HCT116 (cell line): Measurements from ENCODE around the gene SEMA4B. TPM values are rescaled to one million over a fixed set of nuclear protein-coding genes. Genes with fewer than 3 reads are reported as not detected.

Experiments used
- ATAC-seq: fragments of 200-7000 bp; cut with Tn5 transposase; 2 replicates; pipeline ENCODE4 v1.9.1; 2020; ENCODE audit warnings: mild to moderate bottlenecking, moderate library complexity
- BruUV-seq: library from RNA; stranded (reverse); fragments of 400-500 nt; replicated peaks from 2 replicates; lab custom pipeline; 2021; lab: Mats Ljungman, UMichigan
- CTCF ChIA-PET: fragments of 300-600 bp; sonication (Branson Sonifier 250); formaldehyde crosslinking; loops from one replicate; lab custom pipeline; 2021; ENCODE audit warnings: antibody characterized with exemption; lab: Charles Lee
- POLR2A ChIA-PET: fragments of 300-600, 350-600 bp; sonication (Branson Sonifier 250); formaldehyde crosslinking; loops from one replicate; lab custom pipeline; 2021; ENCODE audit warnings: antibody characterized with exemption; lab: Charles Lee
- RAD21 ChIA-PET, 2 experiments: fragments of 300-600 bp; sonication (Branson Sonifier 250); formaldehyde crosslinking; loops; one replicate each; lab custom pipeline; 2023; ENCODE audit warnings: low total read pairs in 2 of 2; ENCODE audit not compliant: uncharacterized antibody in 2 of 2, unreplicated experiment in 2 of 2, low non-redundant PET in 1 of 2; lab: Charles Lee
- DNase-seq: peaks from one replicate; pipeline ENCODE4 v3.0.0-alpha.2; 2010; ENCODE audit warnings: low read depth, low spot score
- H2AFZ ChIP-seq: fragments of 200-600 bp; shearing (Covaris generic), sonication (generic); 2 replicates; pipeline ENCODE4 v1.6.1; 2017; ENCODE audit warnings: low read depth, mixed run types, mixed read lengths, antibody characterized with exemption, low read length; ENCODE audit not compliant: poor library complexity, severe bottlenecking
- H3K27ac ChIP-seq: 2 replicates; pipeline ENCODE4 v1.5.1; 2012; ENCODE audit warnings: low read depth, low read length
- H3K27me3 ChIP-seq: fragments of 200-600 bp; sonication (generic); 2 replicates; pipeline ENCODE4 v1.6.1; 2016; ENCODE audit warnings: mixed run types, low read length, mixed read lengths; ENCODE audit not compliant: insufficient read depth
- H3K36me3 ChIP-seq, 2 experiments: fragments of 200-500 bp in 1 of 2; fragments of 200-600 bp in 1 of 2; sonication (Bioruptor generic) in 1 of 2; sonication (generic) in 1 of 2; 2 replicates each; pipeline versions ENCODE4 v1.5.1 to v1.6.1; 2014 to 2016; ENCODE audit warnings: low read length in 2 of 2, inconsistent platforms in 1 of 2, mixed read lengths in 1 of 2, mixed run types in 1 of 2; ENCODE audit not compliant: insufficient read depth in 2 of 2, control insufficient read depth in 1 of 2
- H3K4me1 ChIP-seq, 2 experiments: fragments of 200-600 bp in 1 of 2; sonication (generic) in 1 of 2; 2 replicates each; pipeline versions ENCODE4 v1.5.1 to v1.6.1; 2012 to 2017; ENCODE audit warnings: low read length in 2 of 2, inconsistent platforms in 1 of 2, mild to moderate bottlenecking in 1 of 2, mixed read lengths in 1 of 2, mixed run types in 1 of 2, moderate library complexity in 1 of 2; ENCODE audit not compliant: insufficient read depth in 2 of 2, control insufficient read depth in 1 of 2
- H3K4me2 ChIP-seq: fragments of 200-600 bp; sonication (generic); 2 replicates; pipeline ENCODE4 v1.6.1; 2017; ENCODE audit warnings: mixed run types, low read length, mixed read lengths
- H3K4me3 ChIP-seq, 2 experiments: fragments of 200-600 bp in 1 of 2; sonication (generic) in 1 of 2; replicated peaks in 1 of 2; 2 replicates each; pipeline ENCODE4 v1.5.1; 2011 to 2016; ENCODE audit warnings: low read length in 2 of 2, control low read depth in 1 of 2, low read depth in 1 of 2, mild to moderate bottlenecking in 1 of 2, mixed read lengths in 1 of 2, mixed run types in 1 of 2
- H3K79me2 ChIP-seq: fragments of 200-600 bp; sonication (generic); 2 replicates; pipeline ENCODE4 v1.6.1; 2017; ENCODE audit warnings: mild to moderate bottlenecking, mixed run types, low read length, moderate library complexity, mixed read lengths; ENCODE audit not compliant: insufficient read depth
- H3K9ac ChIP-seq: fragments of 200-600 bp; sonication (generic); 2 replicates; pipeline ENCODE4 v1.6.1; 2016; ENCODE audit warnings: low read length, mixed read lengths
- H3K9me2 ChIP-seq: fragments of 200-600 bp; sonication (generic), shearing (Covaris generic); 2 replicates; pipeline ENCODE4 v1.6.1; 2017; ENCODE audit warnings: mixed run types, mild to moderate bottlenecking, moderate library complexity; ENCODE audit not compliant: insufficient read depth
- H3K9me3 ChIP-seq, 2 experiments: fragments of 200-500 bp in 1 of 2; fragments of 200-600 bp in 1 of 2; sonication (Bioruptor generic) in 1 of 2; sonication (generic) in 1 of 2; 2 replicates each; pipeline ENCODE4 v1.6.1; 2014 to 2017; ENCODE audit warnings: low read length in 2 of 2, mixed read lengths in 2 of 2, inconsistent platforms in 1 of 2, low read depth in 1 of 2, mild to moderate bottlenecking in 1 of 2, mixed run types in 1 of 2, moderate library complexity in 1 of 2; ENCODE audit not compliant: control insufficient read depth in 1 of 2, insufficient read depth in 1 of 2
- H4K20me1 ChIP-seq: fragments of 200-600 bp; sonication (generic), shearing (Covaris generic); 2 replicates; pipeline ENCODE4 v1.6.1; 2017; ENCODE audit warnings: mixed run types, mild to moderate bottlenecking, moderate library complexity; ENCODE audit not compliant: insufficient read depth
- ATF3 ChIP-seq: IDR thresholded peaks from 2 replicates; pipeline ENCODE4 v1.6.1; 2012
- CBX3 ChIP-seq: IDR thresholded peaks from 2 replicates; pipeline ENCODE4 v1.6.1; 2012; ENCODE audit warnings: low read depth
- CTCF ChIP-seq, 3 experiments: fragments of 200-600 bp in 1 of 3; sonication (generic) in 1 of 3; IDR thresholded peaks in 2 of 3; conservative IDR thresholded peaks in 1 of 3; 2 replicates each; pipeline ENCODE4 v1.5.1; 2012 to 2017; ENCODE audit warnings: low read depth in 2 of 3, low read length in 2 of 3, antibody characterized with exemption in 1 of 3, borderline replicate concordance in 1 of 3, control low read depth in 1 of 3, mild to moderate bottlenecking in 1 of 3, mixed read lengths in 1 of 3, mixed run types in 1 of 3, moderate library complexity in 1 of 3; ENCODE audit not compliant: insufficient read depth in 1 of 3
- EGR1 ChIP-seq: IDR thresholded peaks from 2 replicates; pipeline ENCODE4 v1.6.1; 2012; ENCODE audit warnings: low read depth
- EZH2 ChIP-seq: fragments of 200-600 bp; sonication (generic); IDR thresholded peaks from 2 replicates; pipeline ENCODE4 v1.6.1; 2017; ENCODE audit warnings: antibody characterized with exemption, mixed run types
- EZH2phosphoT487 ChIP-seq: fragments of 200-600 bp; IDR thresholded peaks from 2 replicates; pipeline ENCODE4 v1.6.1; 2018; ENCODE audit warnings: antibody characterized with exemption, borderline replicate concordance
- FOSL1 ChIP-seq: IDR thresholded peaks from 2 replicates; pipeline ENCODE4 v1.6.1; 2012; ENCODE audit warnings: low read depth
- JUND ChIP-seq: IDR thresholded peaks from 2 replicates; pipeline ENCODE4 v1.6.1; 2012
- MAX ChIP-seq: IDR thresholded peaks from 2 replicates; pipeline ENCODE4 v1.6.1; 2012
- POLR2A ChIP-seq: IDR thresholded peaks from 2 replicates; pipeline ENCODE4 v1.7.0; 2011; ENCODE audit warnings: borderline replicate concordance; ENCODE audit not compliant: insufficient read depth, insufficient read length; ENCODE audit errors: extremely low read depth
- POLR2AphosphoS5 ChIP-seq: IDR thresholded peaks from 2 replicates; pipeline ENCODE4 v1.6.1; 2011; ENCODE audit warnings: mild to moderate bottlenecking, low read depth, low read length, moderate library complexity
- RAD21 ChIP-seq: IDR thresholded peaks from 2 replicates; pipeline ENCODE4 v1.6.1; 2012; ENCODE audit warnings: low read depth, mild to moderate bottlenecking
- SIN3A ChIP-seq: IDR thresholded peaks from 2 replicates; pipeline ENCODE4 v1.6.1; 2012; ENCODE audit warnings: low read depth
- SRF ChIP-seq: IDR thresholded peaks from 2 replicates; pipeline ENCODE4 v1.6.1; 2012; ENCODE audit warnings: low read depth
- TCF7L2 ChIP-seq: IDR thresholded peaks from 2 replicates; pipeline ENCODE4 v1.7.0; 2011; ENCODE audit warnings: borderline replicate concordance, inconsistent platforms; ENCODE audit not compliant: insufficient read depth, insufficient read length; ENCODE audit errors: extremely low read depth
- YY1 ChIP-seq: IDR thresholded peaks from 2 replicates; pipeline ENCODE4 v1.6.1; 2011; ENCODE audit warnings: low read length, low read depth, moderate library complexity, mild to moderate bottlenecking; ENCODE audit not compliant: insufficient replicate concordance; ENCODE audit errors: extremely low read depth
- ZFX ChIP-seq: fragments of 450-650 bp; IDR thresholded peaks from 2 replicates; pipeline ENCODE4 v1.6.1; 2017
- intact Hi-C: fragments of 100-400 bp; cut with micrococcal nuclease; formaldehyde crosslinking; loops from 2 replicates; pipeline ENCODE4 v1.10.0; 2022
- total RNA-seq: library from RNA; stranded (reverse); gene quantifications from one replicate; pipeline ENCODE4 v1.2.1, GENCODE V29; 2021; ENCODE audit not compliant: unreplicated experiment

SEMA4B gene
- total RNA-seq, 1 experiment from 2014 or later = 98.6 TPM

- TF ChIP-seq POLR2A (no peak), YY1 (no peak), SIN3A (no peak)
Measured at GRCh38 chr15:90261811-90262210, 60.7 kb downstream of the SEMA4B start (continued).

GRCh38 chr15:90262426-90262825 is 61.3 kb downstream of the SEMA4B start:
- Histone ChIP-seq H3K4me3 (no peak overlapping the region), H3K79me2 (peaks cover 28% of the 10 kb centered on the region), H4K20me1 (no peaks in the 10 kb centered on the region), H3K4me1 (peaks cover 14 to 42% of the 10 kb centered on the region in 2 experiments), H3K9me3 (no peaks in the 10 kb centered on the region), H3K9me2 (no peaks in the 10 kb centered on the region), H3K27me3 (no peaks in the 10 kb centered on the region), H3K27ac (no peak overlapping the region), H3K4me2 (no peak overlapping the region), H3K9ac (no peak overlapping the region), H2AFZ (no peak overlapping the region), H3K36me3 (peaks cover 0 to 1% of the 10 kb centered on the region in 2 experiments; a peak in 2 of 4 replicates)
- POLR2A ChIA-PET = interaction anchor here (1.0 kb wide), 1 partner anchor 48 kb away, joined by 3 read pairs; no protein-coding TSS in a partner anchor
- RAD21 ChIA-PET = interaction anchor here in 1 of 2 experiments (0.6 kb wide), 1 partner anchor 42 kb away, joined by 6 read pairs; no protein-coding TSS in a partner anchor
- no TSS peak for BruUV-seq
- no peak for TF ChIP-seq MAX
- ATAC-seq = no peak
- intact Hi-C loops = no loop called here
- CTCF ChIA-PET = interaction anchor here (0.5 kb wide), 1 partner anchor 1825 kb away, joined by 4 read pairs; no protein-coding TSS in a partner anchor
- no peak for DNase-seq

GRCh38 chr15:90264671-90265070 is 63.5 kb downstream of the SEMA4B start:
- peak; percentile 29 for ATAC-seq
- H3K9ac ChIP-seq = peak overlapping the region; percentile 77
- CTCF ChIA-PET = no interaction called here
- H3K9me2 ChIP-seq = no peaks in the 10 kb centered on the region
- H3K4me2 ChIP-seq = peak overlapping the region; percentile 94
- BruUV-seq = no TSS peak
- H3K4me3 ChIP-seq = peak overlapping the region; percentile 74 to 96
- no peaks in the 10 kb centered on the region for H3K27me3 ChIP-seq
- peaks cover 16 to 45% of the 10 kb centered on the region in 2 experiments for H3K4me1 ChIP-seq
- POLR2A ChIA-PET = no interaction called here
- peaks cover 50% of the 10 kb centered on the region for H3K79me2 ChIP-seq
- intact Hi-C loops = no loop called here
- peaks cover 6 to 15% of the 10 kb centered on the region in 2 experiments for H3K36me3 ChIP-seq
- no peak overlapping the region for H2AFZ ChIP-seq
- no peak for DNase-seq
- H3K9me3 ChIP-seq = no peaks in the 10 kb centered on the region
- RAD21 ChIA-PET = no interaction called here
- peak overlapping the region; percentile 78 for H3K27ac ChIP-seq
- H4K20me1 ChIP-seq = no peaks in the 10 kb centered on the region
- TF ChIP-seq POLR2A = no peak
- no peak for TF ChIP-seq ATF3
- TF ChIP-seq RAD21 = no peak
- TF ChIP-seq EGR1 = no peak
- TF ChIP-seq EZH2 = no peak
- peak; percentile 18 for TF ChIP-seq FOSL1
- TF ChIP-seq CTCF (IDR thresholded peaks at IDR 0.05 in 2 of 3, conservative IDR thresholded peaks at IDR 0.05 in 1 of 3; ENCODE audit: borderline replicate concordance in 1 of 3, insufficient read depth in 1 of 3, low read depth in 2 of 3, low read length in 2 of 3) = no peak
- TF ChIP-seq SRF = no peak
- TF ChIP-seq MAX = no peak
- TF ChIP-seq JUND = 0 out of 2 replicates have a peak, but pooled peaks have one; percentile 35
- no peak for TF ChIP-seq EZH2phosphoT487
- no peak for TF ChIP-seq TCF7L2
- TF ChIP-seq ZFX = no peak
- no peak for TF ChIP-seq YY1
- 0 out of 2 replicates have a peak, but pooled peaks have one; percentile 24 for TF ChIP-seq POLR2AphosphoS5
- 0 out of 2 replicates have a peak, but pooled peaks have one; percentile 9 for TF ChIP-seq CBX3
